GM12801 (cell line): Measurements from ENCODE around the gene KNCN.

Experiments
- CTCF ChIP-seq: IDR thresholded peaks from one replicate; pipeline ENCODE4 v1.5.1; 2011; ENCODE audit warnings: control low read depth; ENCODE audit not compliant: insufficient read length; ENCODE audit errors: extremely low read depth

Gene KNCN

DNA sequence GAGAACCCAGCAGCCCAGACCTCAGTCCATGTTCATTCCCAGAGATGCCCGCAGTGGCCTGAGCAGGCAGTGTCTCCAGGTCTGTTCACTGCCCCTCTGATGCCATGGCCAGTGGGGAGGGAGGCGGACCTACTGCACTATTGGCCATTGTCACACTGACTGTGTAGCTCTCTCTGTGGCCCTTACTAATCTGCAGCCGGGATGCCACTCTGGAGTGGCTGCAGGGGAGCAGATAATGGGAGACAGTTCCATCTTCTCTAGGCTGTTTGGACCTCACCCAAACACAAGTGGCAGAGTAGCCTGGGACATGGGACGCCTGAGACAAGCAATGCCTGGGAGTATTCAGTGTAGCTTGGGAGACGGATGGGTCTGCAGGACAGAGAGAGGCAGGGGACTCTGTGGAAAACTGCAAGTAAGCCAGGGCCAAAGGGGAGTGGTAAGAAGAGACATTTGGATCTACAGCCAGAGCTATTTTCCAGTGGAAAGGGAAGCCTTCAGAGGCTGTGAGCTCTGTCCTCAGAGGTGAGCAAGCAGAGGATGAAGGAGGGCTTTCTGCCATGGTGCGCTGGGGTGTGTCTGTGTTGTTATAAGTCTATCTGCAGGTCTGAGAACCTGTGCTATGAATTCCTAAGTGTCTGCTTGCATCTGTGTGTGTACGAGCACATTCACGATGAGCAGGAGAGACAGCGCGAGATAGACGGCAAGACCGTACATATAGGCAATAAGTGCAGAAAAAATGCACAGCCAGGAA lies 35.1 kb downstream of the KNCN start:
- TF ChIP-seq CTCF: no peak

DNA sequence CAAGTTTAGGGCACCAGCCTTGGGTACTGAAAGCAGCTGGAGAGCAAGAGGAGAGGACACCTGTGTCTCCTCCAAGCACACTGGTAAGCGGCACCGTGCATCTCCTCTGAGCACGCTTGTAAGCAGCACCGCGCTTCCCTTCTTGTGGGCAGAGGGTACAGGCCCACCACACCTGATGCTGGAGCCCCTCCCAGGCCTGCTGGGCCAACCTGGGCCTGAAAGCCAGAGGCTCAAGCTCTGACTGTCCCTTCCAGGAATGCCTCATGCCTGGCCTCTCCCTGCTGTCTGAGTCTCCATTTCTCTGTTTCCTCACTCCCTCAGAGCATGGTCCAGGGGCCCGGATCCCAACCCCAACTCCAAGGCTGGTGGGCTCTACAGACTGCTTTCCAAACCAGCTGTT lies 35.9 kb downstream of the KNCN start:
- no peak for TF ChIP-seq CTCF

GRCh38 chr1:46513536-46513935 lies 37.9 kb downstream of the KNCN start:
- no peak for TF ChIP-seq CTCF

DNA sequence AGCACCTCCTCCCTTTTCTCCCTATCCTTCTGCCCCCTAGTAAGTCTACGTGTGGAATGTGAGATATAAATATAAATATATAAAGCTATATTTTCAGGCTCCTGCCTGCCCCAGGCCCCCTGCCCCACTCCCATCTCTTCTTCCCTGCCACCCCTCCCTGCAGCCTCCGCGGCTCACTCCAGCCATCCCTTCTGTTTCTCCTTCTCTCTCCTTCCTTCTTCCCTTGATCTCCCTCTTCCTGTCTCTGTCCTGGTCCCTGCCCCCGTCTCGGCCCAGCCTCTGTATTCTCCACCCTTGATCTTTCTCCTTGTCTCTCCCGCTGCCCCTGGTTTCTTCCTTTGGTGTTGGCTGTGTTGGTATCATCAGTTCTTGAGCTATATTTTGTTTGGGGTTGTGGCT lies 38.7 kb downstream of the KNCN start:
- TF ChIP-seq CTCF: no peak

DNA sequence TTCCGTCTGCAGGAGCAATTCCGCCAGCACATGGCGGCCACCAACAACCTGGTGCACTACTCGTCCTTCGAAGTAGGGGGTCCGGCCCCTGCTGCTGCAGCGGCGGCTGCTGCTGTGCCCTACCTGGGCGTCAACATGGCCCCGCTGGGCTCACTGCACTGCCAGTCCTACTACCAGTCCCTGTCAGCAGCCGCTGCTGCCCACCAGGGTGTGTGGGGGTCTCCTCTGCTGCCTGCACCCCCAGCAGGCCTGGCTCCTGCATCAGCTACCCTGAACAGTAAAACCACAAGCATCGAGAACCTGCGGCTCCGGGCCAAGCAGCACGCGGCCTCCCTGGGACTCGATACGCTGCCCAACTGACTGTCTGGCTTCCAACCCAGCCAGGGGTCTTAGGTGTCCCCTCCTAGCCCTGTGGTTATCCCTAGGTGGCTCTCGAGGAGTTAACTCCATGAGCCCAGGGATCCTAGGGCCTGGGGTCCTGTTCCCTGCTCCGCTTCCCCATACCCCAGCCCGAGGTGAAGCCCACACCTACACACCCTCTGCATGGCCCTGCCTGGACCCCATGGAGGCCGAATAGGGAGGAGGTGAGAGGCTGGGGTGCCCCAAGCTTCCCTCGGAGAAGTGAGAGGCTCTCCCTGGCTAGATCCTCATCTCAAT lies 39.2 kb downstream of the KNCN start:
- TF ChIP-seq CTCF: no peak

GRCh38 chr1:46510998-46511365 lies 40.5 kb downstream of the KNCN start:
- TF ChIP-seq CTCF: no peak

DNA sequence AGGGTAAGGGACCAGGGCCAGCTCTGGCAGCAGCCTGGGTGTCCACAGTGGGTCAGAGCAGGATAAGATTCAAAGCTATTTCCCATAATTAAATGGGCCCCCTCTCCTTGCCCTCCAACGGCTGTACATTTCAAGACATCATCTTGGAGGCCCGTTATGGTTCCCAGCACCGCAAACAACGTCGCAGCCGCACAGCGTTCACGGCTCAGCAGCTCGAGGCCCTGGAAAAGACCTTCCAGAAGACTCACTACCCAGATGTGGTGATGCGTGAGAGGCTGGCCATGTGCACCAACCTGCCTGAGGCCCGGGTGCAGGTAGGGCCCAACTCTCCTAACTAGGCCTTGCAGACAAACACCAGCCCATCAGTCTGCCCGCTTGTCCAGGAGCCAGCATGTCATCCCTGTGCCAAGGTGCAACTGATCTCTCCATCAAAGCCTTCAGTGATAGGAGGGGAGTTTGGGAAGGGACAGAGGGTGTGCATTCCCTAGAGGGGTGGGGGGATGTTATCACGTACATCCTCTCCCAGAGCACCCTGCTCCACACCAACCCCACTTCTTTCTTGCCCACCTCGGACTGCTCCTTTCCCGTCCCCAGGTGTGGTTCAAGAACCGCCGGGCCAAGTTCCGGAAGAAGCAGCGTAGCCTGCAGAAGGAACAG lies 41.0 kb downstream of the KNCN start:
- no peak for TF ChIP-seq CTCF
